Activated T-cell treated with anti-CD3 and anti-CD28 coated beads for 1 hour (primary cell): ENCODE data around the gene SART3.
"Not testable (repeated sequence)": the region's sequence is repeated elsewhere in the genome, so short reads cannot be mapped to it uniquely, and the experiment has no call there.

Experiments
- DNase-seq: peaks from one replicate; pipeline ENCODE4 v3.0.0-alpha.2; 2020; ENCODE audit warnings: low read depth

Gene SART3

DNA sequence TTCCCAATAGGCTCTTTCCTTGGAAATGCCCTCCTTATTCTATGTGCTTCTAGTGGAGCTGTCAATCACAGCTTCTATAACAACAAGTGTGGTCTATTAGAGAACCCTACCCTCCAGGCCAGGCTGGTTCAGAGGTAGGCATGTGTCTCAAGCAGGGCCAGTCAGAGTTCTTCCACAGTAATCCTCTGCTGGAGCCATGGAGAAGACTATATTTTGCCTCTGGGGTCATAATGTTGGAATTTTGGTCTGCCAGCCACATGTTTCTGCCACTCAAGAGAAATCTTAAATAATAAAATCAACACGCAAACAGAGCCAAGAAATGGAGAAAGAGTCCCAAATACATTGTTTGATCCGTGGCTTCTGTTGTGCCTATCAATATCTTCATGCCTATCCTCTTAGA is 69.7 kb downstream of the SART3 start:
- DNase-seq = no peak

DNA sequence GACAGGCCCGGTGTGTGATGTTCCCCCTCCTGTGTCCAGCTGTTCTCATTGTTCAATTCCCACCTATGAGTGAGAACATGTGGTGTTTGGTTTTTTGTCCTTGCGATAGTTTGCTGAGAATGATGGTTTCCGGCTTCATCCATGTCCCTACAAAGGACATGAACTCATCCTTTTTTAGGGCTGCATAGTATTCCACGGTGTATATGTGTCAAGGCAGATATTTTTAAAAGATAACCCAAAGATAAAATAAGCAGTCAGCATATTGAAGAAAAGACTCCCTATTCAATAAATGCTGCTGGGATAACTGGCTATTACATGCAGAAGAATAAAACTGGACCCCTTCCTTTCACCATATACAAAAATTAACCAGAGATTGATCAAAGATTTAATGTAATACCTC is 73.9 kb downstream of the SART3 start:
- not testable (repeated sequence) for DNase-seq

GRCh38 chr12:108485371-108485770 is 75.6 kb downstream of the SART3 start:
- not testable (repeated sequence) for DNase-seq

DNA sequence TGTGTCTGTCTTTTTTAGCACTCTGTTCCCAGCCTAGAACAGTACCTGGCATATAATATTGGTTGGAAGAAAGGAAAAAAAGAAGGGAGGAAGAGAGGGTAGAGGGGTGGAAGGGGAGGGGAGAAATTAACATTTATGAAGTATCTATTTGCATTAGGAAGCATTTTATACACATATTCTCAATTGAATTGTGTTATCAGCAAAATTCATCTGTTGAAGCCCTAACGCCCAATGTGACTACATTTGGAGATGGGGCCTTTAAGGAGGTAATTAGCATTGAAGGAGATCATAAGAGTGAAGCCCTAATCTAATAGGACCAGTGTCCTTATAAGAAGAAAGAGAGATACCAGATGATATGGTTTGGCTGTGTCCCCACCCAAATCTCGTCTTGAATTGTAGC is 76.1 kb downstream of the SART3 start:
- no peak for DNase-seq

GRCh38 chr12:108484431-108484830 is 76.5 kb downstream of the SART3 start:
- no peak for DNase-seq

DNA sequence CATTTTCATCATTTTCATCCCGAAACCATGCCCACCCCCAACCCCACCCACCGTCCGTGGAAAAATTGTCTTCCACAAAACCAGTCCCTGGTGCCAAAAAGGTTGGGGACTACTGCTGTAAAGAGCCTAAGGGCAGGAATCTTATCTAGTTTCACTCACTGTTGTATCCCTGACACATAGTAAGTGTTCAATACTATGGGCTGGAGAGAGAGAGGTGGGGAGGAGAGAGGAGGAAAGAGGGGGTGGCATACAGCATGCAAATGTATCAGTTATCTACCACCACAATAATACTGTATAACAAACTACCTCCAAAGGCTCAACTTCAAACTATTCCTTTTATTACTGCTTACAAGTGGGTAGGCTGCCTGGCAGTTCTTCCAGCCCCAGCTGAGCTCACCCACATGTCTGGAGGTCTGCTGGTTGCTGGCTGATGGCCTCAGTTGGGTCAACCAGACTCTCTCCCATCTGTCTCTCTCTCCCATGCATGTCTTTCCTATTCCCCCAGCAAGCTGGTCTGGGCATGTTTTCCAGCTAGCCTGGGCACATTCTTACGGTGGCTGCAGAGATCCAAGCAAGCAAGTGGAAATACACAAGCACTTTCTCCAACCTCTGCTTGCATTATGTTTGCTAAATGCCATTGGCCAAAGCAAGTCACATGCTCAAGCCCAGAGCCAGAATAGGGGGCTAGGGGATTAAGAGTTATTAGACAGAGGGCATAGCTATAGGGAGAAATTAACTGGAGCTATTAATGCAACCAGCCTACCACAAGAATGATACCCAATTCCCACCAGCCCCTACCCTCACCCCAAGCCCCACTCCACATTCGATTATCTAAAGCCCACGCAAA is 77.5 kb downstream of the SART3 start:
- no peak for DNase-seq

DNA sequence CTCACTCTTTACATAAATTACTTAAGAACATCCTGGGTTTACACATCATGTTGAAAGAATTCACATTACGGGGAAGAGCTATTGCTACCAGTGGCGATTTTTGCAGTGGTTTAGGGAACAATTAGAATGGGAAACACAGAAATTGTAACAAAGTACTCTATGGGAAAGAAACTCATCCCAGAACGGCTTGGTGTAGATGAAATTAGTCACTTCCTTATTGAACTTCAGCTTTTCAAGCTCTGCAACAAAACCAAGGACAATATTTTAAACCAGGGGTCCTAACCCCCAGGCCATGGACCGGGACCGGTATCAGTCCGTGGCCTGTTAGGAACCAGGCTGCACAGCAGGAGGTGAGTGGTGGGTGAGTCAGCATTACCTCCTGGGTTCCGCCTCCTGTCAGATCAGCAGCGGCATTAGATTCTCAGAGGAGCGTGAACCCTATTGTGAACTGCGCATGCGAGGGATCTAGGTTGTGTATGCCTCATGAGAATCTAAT is 78.2 kb downstream of the SART3 start:
- DNase-seq = no peak

- DNase-seq = no peak
Measured at GRCh38 chr12:108479364-108480070, 81.5 kb downstream of the SART3 start.

GRCh38 chr12:108478611-108479206 is 82.3 kb downstream of the SART3 start:
- no peak for DNase-seq

GRCh38 chr12:108477881-108478259 is 83.1 kb downstream of the SART3 start:
- no peak for DNase-seq

GRCh38 chr12:108477055-108477880 is 83.7 kb downstream of the SART3 start:
- DNase-seq = no peak

DNA sequence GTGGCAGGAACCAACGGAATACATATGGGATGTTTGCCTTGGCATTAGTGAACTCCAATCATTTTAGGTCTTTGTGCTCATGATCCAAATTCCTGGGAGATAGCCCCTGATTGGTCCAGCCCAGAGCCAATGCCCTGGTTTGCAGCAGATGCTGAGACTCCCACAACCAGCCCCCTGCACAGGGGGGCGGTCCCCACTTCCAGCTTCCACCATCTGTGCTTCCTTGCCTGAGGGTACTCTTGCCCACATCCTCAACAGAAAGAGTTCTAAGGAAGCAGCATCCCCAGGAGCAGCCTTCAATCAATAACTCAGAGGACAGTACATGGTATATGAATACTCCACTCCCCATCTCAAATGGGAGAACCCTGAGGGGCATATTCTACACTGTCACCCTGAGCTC is 85.6 kb downstream of the SART3 start:
- no peak for DNase-seq

GRCh38 chr12:108473400-108474055 is 87.4 kb downstream of the SART3 start:
- DNase-seq = no peak
